B cell (primary cell): ENCODE data around the gene MCM6. TPM values are rescaled to one million over a fixed set of nuclear protein-coding genes. Genes with fewer than 3 reads are reported as not detected.

Experiments used
- ATAC-seq: fragments of 200-7000 bp; cut with Tn5 transposase; one replicate; pipeline ENCODE4 v1.10.0; 2021; ENCODE audit warnings: low read depth, mild to moderate bottlenecking, moderate number of reproducible peaks, moderate library complexity
- CTCF ChIA-PET: fragments of 350-600 bp; sonication (Branson Sonifier 250); formaldehyde crosslinking; loops from one replicate; lab custom pipeline; 2021; ENCODE audit warnings: antibody characterized with exemption, inconsistent platforms; lab: Charles Lee
- POLR2A ChIA-PET: fragments of 350-600 bp; sonication (Branson Sonifier 250); formaldehyde crosslinking; loops from one replicate; lab custom pipeline; 2021; ENCODE audit warnings: antibody characterized with exemption; lab: Charles Lee
- DNase-seq: peaks from one replicate; pipeline ENCODE4 v3.0.0; 2013
- H2AFZ ChIP-seq: 2 replicates; pipeline ENCODE4 v1.6.1; 2012; ENCODE audit warnings: mild to moderate bottlenecking, low read depth, low read length; ENCODE audit not compliant: insufficient read depth, poor library complexity, severe bottlenecking
- H3K27ac ChIP-seq, 2 donors: 1 replicate in 1 of 2; 2 replicates in 1 of 2; pipeline ENCODE4 v1.5.1; 2012 to 2013; ENCODE audit warnings: low read length in 2 of 2, mild to moderate bottlenecking in 2 of 2, moderate library complexity in 1 of 2
- H3K27me3 ChIP-seq, 4 experiments: fragments of 200-600 bp in 1 of 4; sonication (generic) in 1 of 4; replicated peaks in 1 of 4; 1 replicate in 2 of 4; 2 replicates in 2 of 4; pipeline versions ENCODE4 v1.6.1 to v1.7.0; 2013 to 2016; ENCODE audit warnings: low read length in 3 of 4, mild to moderate bottlenecking in 2 of 4, mixed read lengths in 1 of 4, moderate library complexity in 1 of 4; ENCODE audit not compliant: insufficient read depth in 4 of 4, control insufficient read depth in 3 of 4; ENCODE audit errors: control extremely low read depth in 1 of 4
- H3K36me3 ChIP-seq, 2 experiments: replicated peaks in 1 of 2; 1 replicate in 1 of 2; 2 replicates in 1 of 2; pipeline versions ENCODE4 v1.6.1 to v1.7.1; 2013; ENCODE audit warnings: low read length in 1 of 2; ENCODE audit not compliant: insufficient read depth in 2 of 2, control insufficient read depth in 1 of 2; ENCODE audit errors: control extremely low read depth in 1 of 2, extremely low read depth in 1 of 2
- H3K4me1 ChIP-seq, 2 donors: fragments of 200-600 bp in 1 of 2; sonication (generic) in 1 of 2; 1 replicate in 1 of 2; 2 replicates in 1 of 2; pipeline versions ENCODE4 v1.5.1 to v1.6.1; 2013 to 2017; ENCODE audit warnings: low read length in 2 of 2; ENCODE audit not compliant: control insufficient read depth in 2 of 2, insufficient read depth in 2 of 2
- H3K4me2 ChIP-seq: replicated peaks from 2 replicates; pipeline ENCODE3; 2012; ENCODE audit warnings: mild to moderate bottlenecking, low read depth, low read length; ENCODE audit not compliant: poor library complexity, severe bottlenecking
- H3K4me3 ChIP-seq, 5 experiments: fragments of 200-600 bp in 1 of 5; sonication (generic) in 1 of 5; 1 replicate in 3 of 5; 2 replicates in 2 of 5; pipeline versions ENCODE4 v1.5.1 to v1.7.0; 2011 to 2016; ENCODE audit warnings: low read length in 4 of 5, mild to moderate bottlenecking in 4 of 5, low read depth in 2 of 5, control low read depth in 1 of 5, moderate library complexity in 1 of 5; ENCODE audit not compliant: insufficient read depth in 1 of 5; ENCODE audit errors: control extremely low read depth in 1 of 5, extremely low read depth in 1 of 5
- H3K79me2 ChIP-seq: fragments of 200-600 bp; sonication (generic); one replicate; pipeline ENCODE4 v1.6.0; 2016; ENCODE audit warnings: low read length; ENCODE audit not compliant: control insufficient read depth, insufficient read depth
- H3K9ac ChIP-seq: fragments of 200-600 bp; sonication (generic); 2 replicates; pipeline ENCODE4 v1.6.1; 2017; ENCODE audit warnings: mild to moderate bottlenecking, low read length, moderate library complexity
- H3K9me3 ChIP-seq, 3 donors: one replicate each; pipeline versions ENCODE4 v1.6.1 to v1.7.1; 2013; ENCODE audit warnings: low read length in 2 of 3; ENCODE audit not compliant: control insufficient read depth in 2 of 3, insufficient read depth in 1 of 3; ENCODE audit errors: control extremely low read depth in 1 of 3
- H4K20me1 ChIP-seq: 2 replicates; pipeline ENCODE4 v1.6.0; 2012; ENCODE audit warnings: mild to moderate bottlenecking, low read length; ENCODE audit not compliant: insufficient read depth, control insufficient read depth, poor library complexity, severe bottlenecking
- H3K27ac Mint-ChIP-seq: one replicate; pipeline ENCODE4 v1.8.0; 2021; ENCODE audit warnings: mixed read lengths
- H3K27me3 Mint-ChIP-seq: one replicate; pipeline ENCODE4 v1.8.0; 2021; ENCODE audit warnings: mixed read lengths
- H3K4me1 Mint-ChIP-seq: one replicate; pipeline ENCODE4 v1.8.0; 2021; ENCODE audit warnings: mixed read lengths
- H3K4me3 Mint-ChIP-seq: one replicate; pipeline ENCODE4 v1.8.0; 2021; ENCODE audit warnings: mixed read lengths
- H3K9me3 Mint-ChIP-seq: one replicate; pipeline ENCODE4 v1.8.0; 2022; ENCODE audit warnings: mixed read lengths; ENCODE audit not compliant: insufficient read depth
- EZH2 ChIP-seq: IDR thresholded peaks from 2 replicates; pipeline ENCODE4 v1.6.1; 2012; ENCODE audit warnings: borderline replicate concordance, low read depth, mild to moderate bottlenecking, moderate library complexity, low read length; ENCODE audit not compliant: insufficient read depth, poor library complexity, severe bottlenecking
- WGBS: methylation state at CpG from one replicate; pipeline ENCODE4 v1.1.5; 2013; ENCODE audit warnings: missing lambda C conversion rate; ENCODE audit not compliant: insufficient coverage; 5-methylcytosine and 5-hydroxymethylcytosine counted together
- intact Hi-C: fragments of 100-400 bp; cut with micrococcal nuclease; formaldehyde crosslinking; loops from one replicate; pipeline ENCODE4 v1.10.0; 2022
- polyA plus RNA-seq: library from polyadenylated mRNA; depleted of rRNA; stranded (reverse); fragments of >200 nt; gene quantifications from 2 replicates; pipeline ENCODE4 v1.2.3, GENCODE V29; 2012
- total RNA-seq, 2 donors: library from RNA; stranded (reverse); fragments of 120-200 nt in 1 of 2; gene quantifications; 1 replicate in 1 of 2; 2 replicates in 1 of 2; pipeline versions ENCODE4 v1.2.3 to v1.2.4, GENCODE V29; 2013 to 2022
- TF ChIP-seq, protein P1 (sequence below): fragments of 200-600 bp; IDR thresholded peaks from one replicate; pipeline ENCODE4 v1.8.0; 2022; ENCODE audit warnings: antibody characterized with exemption, mild to moderate bottlenecking

Gene MCM6
- total and polyA plus RNA-seq, 2 donors (not counting 1 experiment from before 2014, with no cell fraction given), result 2.3 to 30.0 TPM

- Mint-ChIP-seq H3K27me3 (peaks cover 10% of the 10 kb centered on the region), H3K27ac (no peak overlapping the region), H3K4me1 (peaks cover 6% of the 10 kb centered on the region), H3K9me3 (peaks cover 12% of the 10 kb centered on the region), H3K4me3 (no peak overlapping the region)
- Histone ChIP-seq H3K4me2 (no peak overlapping the region), H4K20me1 (no peaks in the 10 kb centered on the region), H3K9ac (no peak overlapping the region), H3K27ac (no peak overlapping the region), H3K36me3 (no peaks in the 10 kb centered on the region), H3K79me2 (no peaks in the 10 kb centered on the region), H3K9me3 (peaks cover 0 to 20% (median 10%) of the 10 kb centered on the region in 3 donors), H3K27me3 (no peaks in the 10 kb centered on the region), H3K4me3 (no peak overlapping the region), H3K4me1 (peaks cover 0 to 7% of the 10 kb centered on the region in 2 donors), H2AFZ (no peak overlapping the region)
- intact Hi-C loops, result no loop called here
- TF ChIP-seq EZH2, result no peak
- TF ChIP-seq, protein P1, sequence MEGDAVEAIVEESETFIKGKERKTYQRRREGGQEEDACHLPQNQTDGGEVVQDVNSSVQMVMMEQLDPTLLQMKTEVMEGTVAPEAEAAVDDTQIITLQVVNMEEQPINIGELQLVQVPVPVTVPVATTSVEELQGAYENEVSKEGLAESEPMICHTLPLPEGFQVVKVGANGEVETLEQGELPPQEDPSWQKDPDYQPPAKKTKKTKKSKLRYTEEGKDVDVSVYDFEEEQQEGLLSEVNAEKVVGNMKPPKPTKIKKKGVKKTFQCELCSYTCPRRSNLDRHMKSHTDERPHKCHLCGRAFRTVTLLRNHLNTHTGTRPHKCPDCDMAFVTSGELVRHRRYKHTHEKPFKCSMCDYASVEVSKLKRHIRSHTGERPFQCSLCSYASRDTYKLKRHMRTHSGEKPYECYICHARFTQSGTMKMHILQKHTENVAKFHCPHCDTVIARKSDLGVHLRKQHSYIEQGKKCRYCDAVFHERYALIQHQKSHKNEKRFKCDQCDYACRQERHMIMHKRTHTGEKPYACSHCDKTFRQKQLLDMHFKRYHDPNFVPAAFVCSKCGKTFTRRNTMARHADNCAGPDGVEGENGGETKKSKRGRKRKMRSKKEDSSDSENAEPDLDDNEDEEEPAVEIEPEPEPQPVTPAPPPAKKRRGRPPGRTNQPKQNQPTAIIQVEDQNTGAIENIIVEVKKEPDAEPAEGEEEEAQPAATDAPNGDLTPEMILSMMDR, result no peak
- ChIA-PET POLR2A (no interaction called here), CTCF (no interaction called here)
- DNase-seq (no peak), ATAC-seq (no peak)
- no CpG with 5 or more reads among the region's 1 CpG for WGBS
Observed at GRCh38 chr2:135822855-135823254, 53.4 kb downstream of the MCM6 start.

- peaks cover 12% of the 10 kb centered on the region for H3K9me3 Mint-ChIP-seq
- no peak overlapping the region for H3K27ac Mint-ChIP-seq
- no peaks in the 10 kb centered on the region for H3K27me3 ChIP-seq
- no peaks in the 10 kb centered on the region for H4K20me1 ChIP-seq
- no peak for DNase-seq
- peaks cover 0 to 7% of the 10 kb centered on the region in 2 donors for H3K4me1 ChIP-seq
- no peak overlapping the region for H3K4me3 ChIP-seq
- peaks cover 6% of the 10 kb centered on the region for H3K4me1 Mint-ChIP-seq
- no peak overlapping the region for H2AFZ ChIP-seq
- peaks cover 10% of the 10 kb centered on the region for H3K27me3 Mint-ChIP-seq
- no peak overlapping the region for H3K9ac ChIP-seq
- no CpG with 5 or more reads among the region's 2 CpGs for WGBS
- H3K4me3 Mint-ChIP-seq, result no peak overlapping the region
- CTCF ChIA-PET, result no interaction called here
- no peak overlapping the region for H3K27ac ChIP-seq
- no peaks in the 10 kb centered on the region for H3K36me3 ChIP-seq
- H3K4me2 ChIP-seq, result no peak overlapping the region
- no peak for ATAC-seq
- H3K9me3 ChIP-seq, result peaks cover 0 to 20% (median 10%) of the 10 kb centered on the region in 3 donors
- no peaks in the 10 kb centered on the region for H3K79me2 ChIP-seq
- POLR2A ChIA-PET, result no interaction called here
- intact Hi-C loops, result no loop called here
- TF ChIP-seq, protein P1, result no peak
- TF ChIP-seq EZH2, result no peak
Observed at GRCh38 chr2:135821190-135821589, 55.1 kb downstream of the MCM6 start.
